GM12875 (cell line): ENCODE results near the gene PAN3.
A peak's percentile ranks its signal among the peaks of the same experiment; 100 is the strongest.

ENCODE experiments used
- H3K4me3 ChIP-seq: one replicate; pipeline ENCODE4 v1.5.1; 2011; ENCODE audit warnings: low read depth, low read length, control low read depth
- CTCF ChIP-seq: IDR thresholded peaks from 2 replicates; pipeline ENCODE4 v1.5.1; 2011; ENCODE audit warnings: low read depth, mild to moderate bottlenecking, control low read depth, inconsistent platforms, low read length, moderate library complexity, borderline replicate concordance; ENCODE audit not compliant: insufficient read depth

PAN3 gene

DNA sequence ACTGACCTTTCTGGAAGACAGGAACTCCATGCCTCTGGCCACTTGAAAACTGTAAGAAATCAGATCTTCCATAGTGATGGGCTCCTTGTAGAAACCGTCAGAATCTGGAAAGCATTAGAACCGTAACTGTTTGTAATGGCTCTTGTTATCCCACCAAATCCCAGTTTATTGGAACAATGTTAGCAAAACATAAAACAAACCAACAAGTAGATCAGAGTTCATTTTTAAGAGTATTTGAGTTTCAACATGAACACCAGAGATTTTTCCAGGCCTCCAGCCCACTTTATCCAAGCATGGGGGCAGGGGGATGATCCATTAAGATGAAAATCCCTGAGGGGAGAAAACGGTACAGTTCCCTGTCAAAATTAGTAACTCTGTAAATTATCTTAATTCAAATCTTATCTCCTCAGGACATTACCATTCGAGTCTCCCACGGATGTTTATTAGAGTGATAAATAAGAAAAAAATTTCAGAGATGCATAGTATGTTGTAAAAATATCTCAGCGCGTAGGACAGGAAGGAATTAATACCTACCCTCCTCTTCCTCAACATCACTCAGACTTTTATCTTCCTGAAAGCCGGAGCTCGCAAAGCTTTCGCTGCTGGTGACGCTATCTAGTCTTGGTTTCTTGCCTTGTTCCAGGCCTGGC, 184.0 kb downstream of the PAN3 start:
- no peak for TF ChIP-seq CTCF
- no peak overlapping the region for H3K4me3 ChIP-seq

GRCh38 chr13:28324181-28324789, 185.9 kb downstream of the PAN3 start:
- no peak overlapping the region for H3K4me3 ChIP-seq
- TF ChIP-seq CTCF: peak; percentile 75

DNA sequence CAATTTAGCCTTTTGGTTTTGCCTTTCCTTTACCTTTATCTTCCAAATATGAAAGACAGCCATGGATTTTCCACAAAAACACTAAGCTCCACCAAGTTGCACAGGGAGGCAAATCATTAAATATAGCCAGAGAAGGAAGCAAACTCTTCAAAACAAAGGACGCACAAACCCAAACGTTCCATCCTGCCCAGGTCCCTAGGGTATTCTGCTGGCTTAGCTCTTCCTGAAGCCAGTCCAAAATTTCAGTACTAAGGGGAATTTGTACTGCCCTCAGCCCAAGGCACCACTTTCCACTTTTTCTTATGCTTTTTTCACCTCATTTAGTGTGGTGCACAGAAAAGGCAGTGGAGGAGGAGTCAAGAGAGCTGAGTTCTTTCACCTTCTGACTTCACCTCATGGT, 186.7 kb downstream of the PAN3 start:
- no peak for TF ChIP-seq CTCF
- H3K4me3 ChIP-seq: no peak overlapping the region

DNA sequence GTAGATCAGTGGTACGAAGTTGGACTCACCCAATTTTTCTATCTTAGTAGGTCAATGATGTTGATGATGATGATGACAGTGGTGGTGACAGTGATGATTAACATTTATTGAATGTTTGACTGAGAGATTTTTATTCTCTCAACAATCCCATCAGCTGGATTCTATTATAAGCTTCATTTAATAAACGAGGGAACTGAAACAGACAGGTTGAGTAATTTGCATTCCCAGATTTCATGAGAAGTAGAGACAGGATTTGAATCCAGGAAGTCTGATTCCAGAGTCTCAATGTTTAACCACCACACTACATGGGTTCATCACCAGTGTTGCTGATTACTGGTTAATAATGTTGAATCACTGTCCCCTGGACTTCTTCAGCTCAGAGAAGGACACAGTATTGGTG, 187.7 kb downstream of the PAN3 start:
- no peak for TF ChIP-seq CTCF
- no peak overlapping the region for H3K4me3 ChIP-seq

DNA sequence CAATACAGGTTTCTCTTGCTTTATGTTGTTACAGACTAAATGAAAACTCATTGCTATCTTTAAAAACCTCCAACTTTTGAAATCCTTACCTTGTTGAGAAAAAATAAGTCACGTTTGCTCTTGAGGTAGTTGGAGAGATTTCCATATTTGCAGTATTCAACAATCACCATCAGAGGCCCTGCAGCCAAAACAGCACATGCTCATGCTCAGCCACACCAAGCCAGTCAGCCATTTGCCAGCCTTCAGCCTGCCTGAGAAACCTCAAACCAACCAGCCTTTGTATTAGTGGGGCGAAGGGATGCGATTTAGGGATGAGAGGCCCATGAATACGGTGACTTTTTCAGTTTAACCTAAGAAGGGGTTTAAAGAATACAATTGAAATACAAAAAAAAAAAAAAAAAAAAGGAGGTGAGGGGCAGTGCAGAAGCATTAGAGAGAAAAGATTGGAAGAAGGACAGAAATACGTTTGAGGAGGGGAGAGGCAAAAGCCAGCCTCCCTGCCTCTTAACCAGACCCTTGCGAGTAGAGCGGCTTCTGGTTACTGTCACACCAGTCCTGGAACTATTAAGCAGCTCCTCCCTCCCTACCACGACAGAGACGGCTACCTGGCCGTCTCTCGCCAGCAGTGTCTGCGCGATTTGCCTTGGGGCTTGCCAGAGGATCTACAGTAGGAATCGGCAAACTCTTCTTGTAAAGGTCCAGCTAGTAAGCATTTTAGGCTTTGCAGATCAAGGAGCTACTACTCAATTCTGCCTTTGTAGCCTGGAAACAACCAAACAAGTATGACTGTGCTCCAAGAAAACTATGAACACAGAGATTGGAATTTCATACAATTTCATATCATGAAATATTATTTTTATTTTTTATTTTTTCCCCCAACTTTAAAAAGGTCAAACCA, 189.3 kb downstream of the PAN3 start:
- H3K4me3 ChIP-seq: no peak overlapping the region

GRCh38 chr13:28328271-28328607, 189.9 kb downstream of the PAN3 start:
- TF ChIP-seq CTCF: no peak
- no peak overlapping the region for H3K4me3 ChIP-seq

More for the DNA sequence above, 189.3 kb downstream of the PAN3 start:
- TF ChIP-seq CTCF: no peak
